Endothelial cell of umbilical vein (primary cell): ENCODE results near the gene UNC50. TPM values are rescaled to one million over a fixed set of nuclear protein-coding genes. Genes with fewer than 3 reads are reported as not detected.

ENCODE experiments used
- BruUV-seq: library from RNA; stranded (reverse); fragments of 400-500 nt; replicated peaks from 2 replicates; lab custom pipeline; 2021; lab: Mats Ljungman, UMichigan
- CTCF ChIA-PET: fragments of 300-600, 350-600 bp; sonication (Branson Sonifier 250); formaldehyde crosslinking; loops from one replicate; lab custom pipeline; 2021; ENCODE audit warnings: antibody characterized with exemption, inconsistent platforms; lab: Charles Lee
- POLR2A ChIA-PET: fragments of 300-600, 350-600 bp; sonication (Branson Sonifier 250); formaldehyde crosslinking; loops from one replicate; lab custom pipeline; 2021; ENCODE audit warnings: antibody characterized with exemption, inconsistent platforms; lab: Charles Lee
- DNase-seq: peaks from one replicate; pipeline ENCODE4 v3.0.0-alpha.2; 2011; ENCODE audit warnings: low read depth, low spot score
- FAIRE-seq: peaks from 2 replicates; lab custom pipeline; 2011; peaks lifted over from hg19 to GRCh38; lab: Jason Lieb, UNC
- H2AFZ ChIP-seq: 2 replicates; pipeline ENCODE4 v1.6.0; 2012; ENCODE audit warnings: low read depth, low read length, control low read depth, inconsistent platforms
- H3K27ac ChIP-seq: 2 replicates; pipeline ENCODE4 v1.5.1; 2011; ENCODE audit warnings: low read depth, mild to moderate bottlenecking, control low read depth, low read length, moderate library complexity; ENCODE audit not compliant: insufficient read depth
- H3K27me3 ChIP-seq, 2 experiments: 2 replicates each; pipeline versions ENCODE4 v1.6.0 to v1.6.1; 2011; ENCODE audit warnings: low read length in 2 of 2, mixed read lengths in 1 of 2; ENCODE audit not compliant: control insufficient read depth in 2 of 2, insufficient read depth in 2 of 2
- H3K36me3 ChIP-seq, 2 experiments: 2 replicates in 1 of 2; 3 replicates in 1 of 2; pipeline ENCODE4 v1.5.1; 2011; ENCODE audit warnings: low read length in 2 of 2, mild to moderate bottlenecking in 1 of 2, moderate library complexity in 1 of 2; ENCODE audit not compliant: control insufficient read depth in 2 of 2, insufficient read depth in 2 of 2; ENCODE audit errors: extremely low read depth in 1 of 2
- H3K4me1 ChIP-seq: 3 replicates; pipeline ENCODE4 v1.5.1; 2011; ENCODE audit warnings: mild to moderate bottlenecking, low read length; ENCODE audit not compliant: control insufficient read depth, insufficient read depth; ENCODE audit errors: extremely low read depth
- H3K4me2 ChIP-seq: 2 replicates; pipeline ENCODE4 v1.6.1; 2011; ENCODE audit warnings: low read length, control low read depth, mixed read lengths; ENCODE audit not compliant: insufficient read depth
- H3K4me3 ChIP-seq, 3 experiments: fragments of 200-600 bp in 1 of 3; sonication (generic), shearing (Covaris generic) in 1 of 3; replicated peaks in 1 of 3; 2 replicates each; pipeline ENCODE4 v1.5.1; 2011 to 2016; ENCODE audit warnings: control low read depth in 3 of 3, low read length in 3 of 3, mild to moderate bottlenecking in 2 of 3, inconsistent platforms in 1 of 3, low read depth in 1 of 3, moderate library complexity in 1 of 3; ENCODE audit not compliant: insufficient read depth in 1 of 3
- H3K79me2 ChIP-seq: 2 replicates; pipeline ENCODE4 v1.6.0; 2012; ENCODE audit warnings: low read length, inconsistent platforms; ENCODE audit not compliant: control insufficient read depth, insufficient read depth
- H3K9ac ChIP-seq: replicated peaks from 2 replicates; pipeline ENCODE3; 2011; ENCODE audit warnings: low read length, control low read depth; ENCODE audit not compliant: insufficient read depth; ENCODE audit errors: extremely low read depth
- H3K9me1 ChIP-seq: replicated peaks from 3 replicates; pipeline ENCODE4 v1.6.0; 2011; ENCODE audit warnings: mild to moderate bottlenecking, low read length; ENCODE audit not compliant: control insufficient read depth, insufficient read depth; ENCODE audit errors: extremely low read depth
- H3K9me3 ChIP-seq: replicated peaks from 2 replicates; pipeline ENCODE4 v1.5.1; 2012; ENCODE audit warnings: low read length, inconsistent platforms; ENCODE audit not compliant: control insufficient read depth, insufficient read depth
- H4K20me1 ChIP-seq: replicated peaks from 2 replicates; pipeline ENCODE3; 2011; ENCODE audit warnings: mild to moderate bottlenecking, low read length; ENCODE audit not compliant: control insufficient read depth, insufficient read depth; ENCODE audit errors: extremely low read depth
- CTCF ChIP-seq, 2 donors: IDR thresholded peaks; 1 replicate in 1 of 2; 2 replicates in 1 of 2; pipeline ENCODE4 v1.5.1; 2011; ENCODE audit warnings: low read length in 2 of 2, mild to moderate bottlenecking in 2 of 2, moderate library complexity in 2 of 2, control low read depth in 1 of 2, inconsistent platforms in 1 of 2, low read depth in 1 of 2; ENCODE audit not compliant: insufficient read depth in 1 of 2; ENCODE audit errors: extremely low read depth in 1 of 2
- FOS ChIP-seq: IDR thresholded peaks from 2 replicates; pipeline ENCODE4 v1.6.1; 2011; ENCODE audit warnings: mild to moderate bottlenecking, low read length, moderate library complexity, borderline replicate concordance; ENCODE audit not compliant: insufficient read depth
- POLR2AphosphoS5 ChIP-seq: IDR thresholded peaks from 2 replicates; pipeline ENCODE4 v1.6.1; 2012; ENCODE audit warnings: low read depth, mild to moderate bottlenecking, control low read depth, low read length, moderate library complexity; ENCODE audit not compliant: insufficient read depth
- dilution Hi-C: fragments of 300-500 bp; cut with MboI; formaldehyde crosslinking; loops from one replicate; pipeline ENCODE4 v1.15.0; 2019; ENCODE audit warnings: low sequenced_read_pairs; ENCODE audit not compliant: extremely low pct_ligation_motif_present
- intact Hi-C: fragments of 100-400 bp; cut with micrococcal nuclease; formaldehyde crosslinking; loops from one replicate; pipeline ENCODE4 v1.10.0; 2022
- polyA plus RNA-seq, 4 experiments: library from polyadenylated mRNA; depleted of rRNA in 3 of 4; stranded (reverse) in 3 of 4; unstranded in 1 of 4; fragments of >200 nt; gene quantifications; 2 replicates each; pipeline versions ENCODE4 v1.2.1 to v1.2.3, GENCODE V29; 2011 to 2012; ENCODE audit warnings: missing spikeins in 1 of 4
- total RNA-seq: library from RNA; stranded (reverse); gene quantifications from 2 replicates; pipeline ENCODE4 v1.2.3, GENCODE V29; 2021

UNC50 gene
- total and polyA plus RNA-seq, 2 donors (not counting 3 experiments of a cell fraction or from before 2014, with no cell fraction given) = 33.5 to 56.6 TPM

- Histone ChIP-seq H3K9me1 (no peaks in the 10 kb centered on the region), H3K4me1 (peaks cover 6% of the 10 kb centered on the region), H3K4me2 (no peak overlapping the region), H3K4me3 (no peak overlapping the region), H3K36me3 (peaks cover 3 to 5% of the 10 kb centered on the region in 2 experiments), H3K9ac (no peak overlapping the region), H3K27ac (no peak overlapping the region), H2AFZ (no peak overlapping the region), H4K20me1 (no peaks in the 10 kb centered on the region), H3K9me3 (no peaks in the 10 kb centered on the region), H3K27me3 (no peaks in the 10 kb centered on the region), H3K79me2 (peaks cover 18% of the 10 kb centered on the region)
- ChIA-PET CTCF (interaction anchor here (1.0 to 3.1 kb wide), 9 partner anchors 11 to 190 kb away, joined by 3 to 24 read pairs (median 6); no protein-coding TSS in a partner anchor), POLR2A (no interaction called here)
- DNase-seq (peak; percentile 48), FAIRE-seq (peak; percentile 72)
- no TSS peak for BruUV-seq
- intact Hi-C loops (loop anchor here (1.0 to 2.0 kb wide), 2 partner anchors 33 to 188 kb away; no protein-coding TSS in a partner anchor), dilution Hi-C loops (no loop called here)
- TF ChIP-seq CTCF (IDR thresholded peaks at IDR 0.05; ENCODE audit: extremely low read depth in 1 of 2, insufficient read depth in 1 of 2, low read depth in 1 of 2, low read length in 2 of 2) (peak; percentile 53 to 70), FOS (no peak)
Observed at GRCh38 chr2:98601532-98602132, 6.8 kb upstream of the UNC50 start.

DNA sequence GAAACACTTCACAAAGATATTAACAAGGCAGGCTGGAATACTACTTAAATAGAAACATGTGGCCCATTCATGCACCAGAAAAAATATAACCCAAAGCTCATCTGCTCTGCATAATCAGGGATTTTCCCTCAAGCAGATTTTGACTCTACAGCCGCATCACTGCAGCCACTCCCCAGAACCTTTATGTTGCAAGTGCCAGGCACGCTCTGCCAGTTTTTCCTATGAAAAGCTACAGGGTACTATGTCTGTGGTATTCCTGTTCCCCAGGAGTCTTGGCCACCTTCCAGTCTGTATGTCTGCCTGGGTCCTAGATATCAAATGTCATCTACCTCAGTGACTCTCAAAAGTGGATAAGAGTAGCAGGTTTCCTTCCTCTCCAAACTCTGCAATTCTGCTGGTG lies 3.8 kb upstream of the UNC50 start:
- H3K27ac ChIP-seq = no peak overlapping the region
- H3K9me1 ChIP-seq = no peaks in the 10 kb centered on the region
- FAIRE-seq (no peak), DNase-seq (no peak)
- ChIA-PET CTCF (interaction anchor here (1.0 to 2.5 kb wide), 3 partner anchors 35 to 192 kb away, joined by 3 to 8 read pairs (median 4); no protein-coding TSS in a partner anchor), POLR2A (no interaction called here)
- H3K9ac ChIP-seq = no peak overlapping the region
- TF ChIP-seq CTCF (IDR thresholded peaks at IDR 0.05; ENCODE audit: extremely low read depth in 1 of 2, insufficient read depth in 1 of 2, low read depth in 1 of 2, low read length in 2 of 2) (no peak), POLR2AphosphoS5 (no peak)
- H3K4me3 ChIP-seq = no peak overlapping the region
- no peak overlapping the region for H2AFZ ChIP-seq
- no peaks in the 10 kb centered on the region for H3K27me3 ChIP-seq
- H3K79me2 ChIP-seq = peaks cover 43% of the 10 kb centered on the region
- dilution Hi-C loops = no loop called here
- peaks cover 3% of the 10 kb centered on the region in 2 experiments for H3K36me3 ChIP-seq
- intact Hi-C loops = no loop called here
- H3K4me1 ChIP-seq = peaks cover 16% of the 10 kb centered on the region
- H4K20me1 ChIP-seq = no peaks in the 10 kb centered on the region
- BruUV-seq = no TSS peak
- no peak overlapping the region for H3K4me2 ChIP-seq
- H3K9me3 ChIP-seq = no peaks in the 10 kb centered on the region
